Measurements from ENCODE around the gene RARA.

DNA sequence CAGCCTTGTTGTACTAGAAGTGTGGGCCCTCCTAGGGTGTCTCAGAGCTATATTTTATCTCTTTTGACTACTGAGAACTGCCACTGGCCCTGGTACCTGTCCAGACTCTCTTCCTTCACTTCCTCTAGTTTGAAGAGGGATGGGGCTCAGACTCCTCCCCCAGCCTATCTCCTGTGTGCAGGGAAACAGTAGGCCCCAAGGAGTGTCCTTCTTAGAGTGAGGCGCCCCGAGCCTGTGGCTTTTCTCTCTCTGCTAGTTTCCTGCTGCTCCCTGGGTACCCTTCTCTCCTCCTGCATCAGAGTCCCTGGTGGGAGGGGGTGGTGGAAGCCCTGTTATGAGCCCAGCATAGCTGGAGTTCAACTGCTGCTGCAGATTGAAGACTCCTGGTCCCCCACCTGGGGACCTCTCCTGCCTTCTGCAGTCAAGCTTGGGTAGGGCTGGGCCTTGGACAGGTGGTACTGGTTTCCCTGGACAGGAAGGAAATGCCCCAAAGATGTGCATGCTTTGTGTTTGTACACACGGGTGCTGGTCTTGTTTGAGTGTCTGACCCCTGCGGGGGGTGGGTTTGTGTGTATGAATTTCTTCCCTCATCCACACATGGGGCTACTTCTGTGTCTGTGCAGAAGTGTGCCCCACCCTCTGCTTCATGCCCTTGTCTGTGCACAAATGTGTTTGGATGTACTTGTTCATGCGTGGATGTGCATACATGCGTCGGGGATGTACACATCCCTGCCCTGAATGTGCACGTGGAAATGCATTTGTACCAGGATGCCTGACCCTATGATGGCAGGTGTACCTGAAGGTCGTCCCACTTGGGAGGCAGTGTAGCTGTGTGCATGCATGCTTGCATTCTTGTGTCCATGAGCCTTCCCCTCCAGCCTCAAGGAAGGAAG is 6.9 kb downstream of the RARA start:
- TF ChIP-seq, protein P1, sequence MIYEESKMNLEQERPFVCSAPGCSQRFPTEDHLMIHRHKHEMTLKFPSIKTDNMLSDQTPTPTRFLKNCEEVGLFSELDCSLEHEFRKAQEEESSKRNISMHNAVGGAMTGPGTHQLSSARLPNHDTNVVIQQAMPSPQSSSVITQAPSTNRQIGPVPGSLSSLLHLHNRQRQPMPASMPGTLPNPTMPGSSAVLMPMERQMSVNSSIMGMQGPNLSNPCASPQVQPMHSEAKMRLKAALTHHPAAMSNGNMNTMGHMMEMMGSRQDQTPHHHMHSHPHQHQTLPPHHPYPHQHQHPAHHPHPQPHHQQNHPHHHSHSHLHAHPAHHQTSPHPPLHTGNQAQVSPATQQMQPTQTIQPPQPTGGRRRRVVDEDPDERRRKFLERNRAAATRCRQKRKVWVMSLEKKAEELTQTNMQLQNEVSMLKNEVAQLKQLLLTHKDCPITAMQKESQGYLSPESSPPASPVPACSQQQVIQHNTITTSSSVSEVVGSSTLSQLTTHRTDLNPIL (CRISPR knock-in tag; IDR thresholded peaks at IDR 0.05; ENCODE audit: low read depth): no peak
- TF ChIP-seq OSR1 (CRISPR knock-in tag; IDR thresholded peaks at IDR 0.05) (no peak), ZFP3 (CRISPR knock-in tag; IDR thresholded peaks at IDR 0.05) (no peak), CSDC2 (CRISPR knock-in tag; IDR thresholded peaks at IDR 0.05) (no peak), TCF4 (CRISPR knock-in tag; IDR thresholded peaks at IDR 0.05; ENCODE audit: borderline replicate concordance) (no peak)
